GM12878 (cell line): ENCODE data around the gene SYK. TPM values are rescaled to one million over a fixed set of nuclear protein-coding genes. Genes with fewer than 3 reads are reported as not detected.

Experiments used
- ATAC-seq: fragments of 200-7000 bp; cut with Tn5 transposase; 3 replicates; pipeline ENCODE4 v1.9.1; 2020; ENCODE audit warnings: mild to moderate bottlenecking, moderate library complexity
- BruUV-seq: library from RNA; stranded (reverse); fragments of 400-500 nt; replicated peaks from 2 replicates; lab custom pipeline; 2021; lab: Mats Ljungman, UMichigan
- CTCF ChIA-PET: fragments of 300-600 bp; sonication (Branson Sonifier 250); formaldehyde crosslinking; extraction: SDS; loops from one replicate; lab custom pipeline; 2021; ENCODE audit warnings: inconsistent platforms; lab: Yijun Ruan, JAX
- POLR2A ChIA-PET: fragments of 350-600 bp; formaldehyde crosslinking; extraction: SDS; loops from one replicate; lab custom pipeline; 2021; ENCODE audit warnings: inconsistent platforms; lab: Charles Lee
- RAD21 ChIA-PET: fragments of 300-600 bp; sonication (Branson Sonifier 250); formaldehyde crosslinking; loops from one replicate; lab custom pipeline; 2023; ENCODE audit warnings: antibody characterized with exemption; ENCODE audit not compliant: unreplicated experiment; lab: Charles Lee
- SMC1A ChIA-PET: fragments of 300-600 bp; sonication (Branson Sonifier 250); formaldehyde crosslinking; loops from one replicate; lab custom pipeline; 2023; ENCODE audit not compliant: unreplicated experiment, uncharacterized antibody; lab: Charles Lee
- DNase-seq: peaks from one replicate; pipeline ENCODE4 v3.0.0-alpha.2; 2011; ENCODE audit warnings: low read depth, low spot score
- FAIRE-seq: peaks from 3 replicates; lab custom pipeline; 2011; peaks lifted over from hg19 to GRCh38; lab: Jason Lieb, UNC
- H2AFZ ChIP-seq: 2 replicates; pipeline ENCODE4 v1.6.0; 2011; ENCODE audit warnings: low read depth, low read length, control low read depth; ENCODE audit not compliant: control insufficient read depth
- H3K27ac ChIP-seq: 2 replicates; pipeline ENCODE4 v1.5.1; 2011; ENCODE audit warnings: control low read depth; ENCODE audit not compliant: control insufficient read depth, insufficient read depth
- H3K27me3 ChIP-seq, 2 experiments: replicated peaks in 1 of 2; 2 replicates each; pipeline versions ENCODE4 v1.6.0 to v1.6.1; 2011; ENCODE audit warnings: low read length in 1 of 2; ENCODE audit not compliant: control insufficient read depth in 2 of 2, insufficient read depth in 2 of 2
- H3K36me3 ChIP-seq, 2 experiments: 2 replicates each; pipeline ENCODE4 v1.5.1; 2011; ENCODE audit warnings: low read length in 1 of 2; ENCODE audit not compliant: control insufficient read depth in 2 of 2, insufficient read depth in 2 of 2
- H3K4me1 ChIP-seq: 2 replicates; pipeline ENCODE4 v1.6.1; 2011; ENCODE audit warnings: mild to moderate bottlenecking, low read length, moderate library complexity, mixed read lengths; ENCODE audit not compliant: control insufficient read depth, insufficient read depth
- H3K4me2 ChIP-seq: 2 replicates; pipeline ENCODE4 v1.6.0; 2011; ENCODE audit warnings: control low read depth; ENCODE audit not compliant: control insufficient read depth, insufficient read depth
- H3K4me3 ChIP-seq: fragments of 200-600 bp; sonication (generic); 2 replicates; pipeline ENCODE4 v1.5.1; 2016
- H3K79me2 ChIP-seq: 2 replicates; pipeline ENCODE4 v1.6.0; 2011; ENCODE audit warnings: low read length; ENCODE audit not compliant: control insufficient read depth, insufficient read depth
- H3K9ac ChIP-seq: 2 replicates; pipeline ENCODE4 v1.8.0; 2011; ENCODE audit warnings: low read length, control low read depth, mixed read lengths; ENCODE audit not compliant: control insufficient read depth, insufficient read depth
- H3K9me3 ChIP-seq: replicated peaks from 3 replicates; pipeline ENCODE4 v1.5.1; 2011; ENCODE audit warnings: mild to moderate bottlenecking, low read length; ENCODE audit not compliant: control insufficient read depth, insufficient read depth
- H4K20me1 ChIP-seq: 2 replicates; pipeline ENCODE4 v1.6.0; 2011; ENCODE audit not compliant: control insufficient read depth, insufficient read depth
- BCL11A ChIP-seq: IDR thresholded peaks from 2 replicates; pipeline ENCODE4 v1.6.1; 2011; ENCODE audit warnings: low read depth, low read length
- CBFB ChIP-seq: IDR thresholded peaks from 2 replicates; pipeline ENCODE4 v1.6.1; 2016; ENCODE audit warnings: antibody characterized with exemption, low read depth
- CBX3 ChIP-seq: fragments of 200-600 bp; sonication (generic); IDR thresholded peaks from 2 replicates; pipeline ENCODE4 v1.6.1; 2016; ENCODE audit warnings: low read depth, borderline replicate concordance
- E2F8 ChIP-seq: fragments of 450-650 bp; IDR thresholded peaks from 2 replicates; pipeline ENCODE4 v1.6.1; 2018; ENCODE audit warnings: mild to moderate bottlenecking, low read depth, moderate library complexity; ENCODE audit not compliant: partially characterized antibody
- KLF5 ChIP-seq: fragments of 450-650 bp; IDR thresholded peaks from 2 replicates; pipeline ENCODE4 v1.6.1; 2014; ENCODE audit warnings: mild to moderate bottlenecking; ENCODE audit not compliant: partially characterized antibody
- MEF2A ChIP-seq: IDR thresholded peaks from 2 replicates; pipeline ENCODE4 v1.6.1; 2011; ENCODE audit warnings: low read depth, mild to moderate bottlenecking, low read length, moderate library complexity; ENCODE audit not compliant: insufficient read depth
- MTA2 ChIP-seq: fragments of 450-650 bp; IDR thresholded peaks from 2 replicates; pipeline ENCODE4 v1.6.1; 2016; ENCODE audit warnings: low read depth, mild to moderate bottlenecking, moderate library complexity
- POU2F2 ChIP-seq: IDR thresholded peaks from 3 replicates; pipeline ENCODE4 v1.6.1; 2011; ENCODE audit warnings: low read depth, mild to moderate bottlenecking, low read length, borderline replicate concordance
- RAD21 ChIP-seq: IDR thresholded peaks from 2 replicates; pipeline ENCODE4 v1.6.1; 2011; ENCODE audit warnings: mild to moderate bottlenecking, low read depth, low read length, moderate library complexity; ENCODE audit not compliant: insufficient read depth
- RB1 ChIP-seq: fragments of 450-650 bp; formaldehyde crosslinking; IDR thresholded peaks from 2 replicates; pipeline ENCODE4 v1.6.1; 2017; ENCODE audit warnings: mild to moderate bottlenecking, borderline replicate concordance
- RCOR1 ChIP-seq: conservative IDR thresholded peaks from 2 replicates; pipeline ENCODE4 v1.6.1; 2012; ENCODE audit warnings: low read depth, low read length, improper control_type of control experiment
- SIN3A ChIP-seq: IDR thresholded peaks from 2 replicates; pipeline ENCODE4 v1.6.1; 2012; ENCODE audit warnings: low read depth, low read length, improper control_type of control experiment
- SMC3 ChIP-seq: IDR thresholded peaks from 2 replicates; pipeline ENCODE4 v1.6.1; 2011; ENCODE audit warnings: low read length, improper control_type of control experiment, borderline replicate concordance
- SREBF2 ChIP-seq: IDR thresholded peaks from 2 replicates; pipeline ENCODE4 v1.6.1; 2012; ENCODE audit warnings: mild to moderate bottlenecking, low read length
- STAT3 ChIP-seq: IDR thresholded peaks from 2 replicates; pipeline ENCODE4 v1.6.1; 2011; ENCODE audit warnings: low read depth, low read length, improper control_type of control experiment
- SUZ12 ChIP-seq: fragments of 200-600 bp; sonication (generic); IDR thresholded peaks from one replicate; pipeline ENCODE4 v1.6.1; 2018; ENCODE audit warnings: antibody characterized with exemption, mild to moderate bottlenecking; ENCODE audit not compliant: unreplicated experiment
- ZBTB33 ChIP-seq: fragments of 450-650 bp; IDR thresholded peaks from 2 replicates; pipeline ENCODE4 v1.6.1; 2017; ENCODE audit warnings: mild to moderate bottlenecking
- WGBS: methylation state at CpG from one replicate; pipeline ENCODE4 v1.1.6; 2016; ENCODE audit warnings: low lambda C conversion rate; ENCODE audit not compliant: insufficient replicate concordance, insufficient coverage; ENCODE audit errors: missing lambda C conversion rate; 5-methylcytosine and 5-hydroxymethylcytosine counted together
- in situ Hi-C: fragments of 300-500 bp; cut with MboI; formaldehyde crosslinking; loops from 9 replicates; pipeline ENCODE4 v1.14.3; 2018; ENCODE audit warnings: mixed read lengths
- intact Hi-C: fragments of 100-400 bp; cut with micrococcal nuclease; formaldehyde crosslinking; loops from one replicate; pipeline ENCODE4 v1.14.2; 2022; ENCODE audit not compliant: unreplicated experiment
- polyA plus RNA-seq, 11 experiments: library from polyadenylated mRNA; depleted of rRNA in 4 of 11; unstranded in 6 of 11; stranded (reverse) in 5 of 11; fragments of >200 nt; fragmentation: Nextera tagmentation in 4 of 11; fragmentation: Illumina TruSeq in 1 of 11; extraction: Ambion mirVana in 4 of 11; extraction: Trizol in 1 of 11; gene quantifications; 1 replicate in 1 of 11; 2 replicates in 10 of 11; pipeline versions ENCODE4 v1.2.1 to v1.2.3, GENCODE V29; 2011 to 2016; ENCODE audit warnings: inconsistent platforms in 2 of 11, missing spikeins in 2 of 11, low read depth in 1 of 11
- total RNA-seq, 4 experiments: library from RNA; depleted of rRNA in 3 of 4; stranded (reverse); fragments of >200 nt in 3 of 4; fragmentation: Illumina TruSeq in 1 of 4; extraction: Trizol in 1 of 4; gene quantifications; 2 replicates each; pipeline versions ENCODE4 v1.2.1 to v1.2.3, GENCODE V29; 2013 to 2021

Gene SYK
- total and polyA plus RNA-seq, 10 of the 15 experiments (the other 5 are each of a cell fraction or from before 2014, with no cell fraction given) = 6.5 to 135 (median 68.8) TPM

GRCh38 chr9:90927496-90927895 lies 125.9 kb downstream of the SYK start (continued):
- TF ChIP-seq ZBTB33 = no peak
- TF ChIP-seq SMC3 = no peak
- no peak for TF ChIP-seq KLF5
- TF ChIP-seq POU2F2 = no peak
- TF ChIP-seq MTA2 = no peak
- TF ChIP-seq SUZ12 = no peak
- TF ChIP-seq MEF2A = no peak
- TF ChIP-seq SIN3A = no peak
- no peak for TF ChIP-seq RAD21
- TF ChIP-seq STAT3 = no peak

GRCh38 chr9:90929626-90930025 lies 128.0 kb downstream of the SYK start:
- intact Hi-C loops = no loop called here
- no peaks in the 10 kb centered on the region for H3K9me3 ChIP-seq
- ATAC-seq = no peak
- no peak for TF ChIP-seq CBFB
- no peak for TF ChIP-seq BCL11A
- TF ChIP-seq RCOR1 = no peak
- no peak for TF ChIP-seq E2F8
- TF ChIP-seq RB1 = no peak
- no peak for TF ChIP-seq SREBF2
- TF ChIP-seq CBX3 = no peak
- TF ChIP-seq, all 136 proteins: peak for 0
- no peak for FAIRE-seq
- H3K4me1 ChIP-seq = peaks cover 2% of the 10 kb centered on the region
- SMC1A ChIA-PET = no interaction called here
- no peaks in the 10 kb centered on the region for H3K79me2 ChIP-seq
- 66% methylated on average over 4 of the region's 4 CpGs for WGBS
- RAD21 ChIA-PET = no interaction called here
- CTCF ChIA-PET = no interaction called here
- in situ Hi-C loops = no loop called here
- H3K27me3 ChIP-seq = peaks cover 0 to 8% of the 10 kb centered on the region in 2 experiments; a peak in 3 of 4 replicates
- no peak overlapping the region for H2AFZ ChIP-seq
- no peak overlapping the region for H3K27ac ChIP-seq
- H3K4me2 ChIP-seq = no peak overlapping the region
- no peak overlapping the region for H3K9ac ChIP-seq
- no TSS peak for BruUV-seq
- DNase-seq = no peak
- no peaks in the 10 kb centered on the region for H3K36me3 ChIP-seq
- H4K20me1 ChIP-seq = no peaks in the 10 kb centered on the region
- POLR2A ChIA-PET = no interaction called here
- no peak overlapping the region for H3K4me3 ChIP-seq
